GM23248 (cell line): Measurements from ENCODE around the gene LRRN4CL. TPM values are rescaled to one million over a fixed set of nuclear protein-coding genes. Genes with fewer than 3 reads are reported as not detected.
"Not testable (repeated sequence)": the region's sequence is repeated elsewhere in the genome, so short reads cannot be mapped to it uniquely, and the experiment has no call there.

Experiments used
- DNase-seq: peaks from one replicate; pipeline ENCODE4 v3.0.0-alpha.2; 2015
- H2AFZ ChIP-seq: fragments of 200-600 bp; sonication (generic); 2 replicates; pipeline ENCODE4 v1.6.1; 2016; ENCODE audit warnings: antibody characterized with exemption
- H3F3A ChIP-seq: fragments of 200-600 bp; sonication (generic); 2 replicates; pipeline ENCODE4 v1.6.1; 2016; ENCODE audit warnings: mild to moderate bottlenecking, antibody characterized with exemption, mixed run types; ENCODE audit not compliant: insufficient read depth
- H3K27ac ChIP-seq: fragments of 200-600 bp; sonication (generic); 2 replicates; pipeline ENCODE4 v1.5.1; 2016; ENCODE audit warnings: mild to moderate bottlenecking
- H3K27me3 ChIP-seq: fragments of 200-600 bp; sonication (generic); replicated peaks from 2 replicates; pipeline ENCODE4 v1.6.1; 2016; ENCODE audit warnings: mild to moderate bottlenecking; ENCODE audit not compliant: insufficient read depth
- H3K36me3 ChIP-seq: fragments of 200-600 bp; sonication (generic); 2 replicates; pipeline ENCODE4 v1.6.1; 2016; ENCODE audit warnings: low read depth, mild to moderate bottlenecking
- H3K4me1 ChIP-seq: fragments of 200-600 bp; sonication (generic); 2 replicates; pipeline ENCODE4 v1.6.1; 2016; ENCODE audit warnings: mild to moderate bottlenecking; ENCODE audit not compliant: insufficient read depth
- H3K4me2 ChIP-seq: fragments of 200-600 bp; sonication (generic); one replicate; pipeline ENCODE4 v1.6.1; 2016; ENCODE audit warnings: mild to moderate bottlenecking; ENCODE audit not compliant: unreplicated experiment
- H3K4me3 ChIP-seq: fragments of 200-600 bp; sonication (generic); 2 replicates; pipeline ENCODE4 v1.5.1; 2016; ENCODE audit warnings: mild to moderate bottlenecking
- H3K79me2 ChIP-seq: fragments of 200-600 bp; sonication (generic); 2 replicates; pipeline ENCODE4 v1.6.1; 2016; ENCODE audit warnings: mild to moderate bottlenecking; ENCODE audit not compliant: insufficient read depth
- H3K9ac ChIP-seq: fragments of 200-600 bp; sonication (generic); 2 replicates; pipeline ENCODE4 v1.6.1; 2016; ENCODE audit warnings: mild to moderate bottlenecking
- H3K9me2 ChIP-seq: fragments of 200-600 bp; sonication (generic); 2 replicates; pipeline ENCODE4 v1.6.1; 2016; ENCODE audit warnings: mixed run types, mild to moderate bottlenecking, moderate library complexity; ENCODE audit not compliant: insufficient read depth
- H3K9me3 ChIP-seq: fragments of 200-600 bp; sonication (generic); one replicate; pipeline ENCODE4 v1.6.1; 2017; ENCODE audit warnings: low read depth
- H4K20me1 ChIP-seq: fragments of 200-600 bp; sonication (generic); 2 replicates; pipeline ENCODE4 v1.6.0; 2016; ENCODE audit not compliant: insufficient read depth
- EZH2 ChIP-seq: fragments of 200-600 bp; sonication (generic); IDR thresholded peaks from 2 replicates; pipeline ENCODE4 v1.6.1; 2018; ENCODE audit warnings: antibody characterized with exemption, mild to moderate bottlenecking; ENCODE audit not compliant: insufficient read depth, poor library complexity, severe bottlenecking
- EZH2phosphoT487 ChIP-seq: fragments of 200-600 bp; sonication (generic); IDR thresholded peaks from 2 replicates; pipeline ENCODE4 v1.6.1; 2018; ENCODE audit warnings: antibody characterized with exemption, moderate library complexity, mild to moderate bottlenecking, low read depth; ENCODE audit not compliant: insufficient read depth
- WGBS, 2 experiments: methylation state at CpG; one replicate each; pipeline ENCODE4 v1.1.6; 2015 to 2017; ENCODE audit warnings: low lambda C conversion rate in 2 of 2, low coverage in 1 of 2; ENCODE audit errors: missing lambda C conversion rate in 2 of 2; 5-methylcytosine and 5-hydroxymethylcytosine counted together
- in situ Hi-C: fragments of 300-500 bp; cut with MboI; formaldehyde crosslinking; loops from 2 replicates; pipeline ENCODE4 v1.15.0; 2020
- polyA plus RNA-seq: library from polyadenylated mRNA; unstranded; fragments of >200 nt; fragmentation: Nextera tagmentation; extraction: Ambion mirVana; gene quantifications from 2 replicates; pipeline ENCODE4 v1.2.1, GENCODE V29; 2016
- total RNA-seq: library from RNA; depleted of rRNA; stranded (reverse); fragments of >200 nt; shearing (Covaris generic); gene quantifications from 2 replicates; pipeline ENCODE4 v1.2.3, GENCODE V29; 2014

The LRRN4CL gene
- total and polyA plus RNA-seq, 2 experiments from 2014 or later: 2.3 to 6.9 TPM

GRCh38 chr11:62702246-62702645, 12.9 kb upstream of the LRRN4CL start:
- no peaks in the 10 kb centered on the region for H4K20me1 ChIP-seq
- no peak for TF ChIP-seq EZH2phosphoT487
- TF ChIP-seq EZH2: no peak
- H2AFZ ChIP-seq: no peak overlapping the region
- no peak overlapping the region for H3K4me3 ChIP-seq
- H3K27me3 ChIP-seq: no peaks in the 10 kb centered on the region
- H3F3A ChIP-seq: peaks cover 13% of the 10 kb centered on the region; the same call in 1 of the 2 replicates
- no peak overlapping the region for H3K27ac ChIP-seq
- no peaks in the 10 kb centered on the region for H3K9me2 ChIP-seq
- no peak overlapping the region for H3K9ac ChIP-seq
- H3K79me2 ChIP-seq: peaks cover 28% of the 10 kb centered on the region; the same call in 1 of the 2 replicates
- in situ Hi-C loops: no loop called here
- WGBS, 2 experiments: 94 to 95% methylated on average over 11 of the region's 11 CpGs
- no peaks in the 10 kb centered on the region for H3K9me3 ChIP-seq
- H3K4me1 ChIP-seq: peaks cover 12% of the 10 kb centered on the region
- no peak for DNase-seq
- H3K36me3 ChIP-seq: 0 out of 2 replicates have a peak, but pooled peaks cover 9% of the 10 kb centered on the region
- no peak overlapping the region for H3K4me2 ChIP-seq

- no peak overlapping the region for H2AFZ ChIP-seq
- H3K27ac ChIP-seq: peak overlapping the region; percentile 32
These were observed 5.3 kb upstream of the LRRN4CL start for GRCh38 chr11:62694455-62695167.

GRCh38 chr11:62693624-62694023, 4.3 kb upstream of the LRRN4CL start:
- in situ Hi-C loops: loop anchor here (25.0 kb wide), 1 partner anchor 306 kb away; no protein-coding TSS in a partner anchor
- 90 to 100% methylated on average over 1 to 4 of the region's 4 CpGs for WGBS, 2 experiments
- not testable (repeated sequence) for H3K9me3 ChIP-seq, H2AFZ ChIP-seq, H3K36me3 ChIP-seq, H3K9ac ChIP-seq, H3K4me2 ChIP-seq, H3K79me2 ChIP-seq, H3K9me2 ChIP-seq, H3K4me3 ChIP-seq, H3K27ac ChIP-seq, DNase-seq, H3K27me3 ChIP-seq, H4K20me1 ChIP-seq
- peaks cover 26% of the 10 kb centered on the region for H3K4me1 ChIP-seq
- H3F3A ChIP-seq: peaks cover 23% of the 10 kb centered on the region; the same call in 1 of the 2 replicates

More at GRCh38 chr11:62694455-62695167, 5.3 kb upstream of the LRRN4CL start:
- TF ChIP-seq EZH2: no peak
- TF ChIP-seq EZH2phosphoT487: no peak
- Histone ChIP-seq H3K4me2 (no peak overlapping the region), H3K9me2 (no peaks in the 10 kb centered on the region), H3F3A (peaks cover 19% of the 10 kb centered on the region; the same call in 1 of the 2 replicates), H3K79me2 (no peaks in the 10 kb centered on the region), H3K9ac (no peak overlapping the region; the same call in 1 of the 2 replicates), H3K4me3 (no peak overlapping the region), H3K4me1 (peaks cover 17% of the 10 kb centered on the region), H4K20me1 (no peaks in the 10 kb centered on the region), H3K9me3 (no peaks in the 10 kb centered on the region), H3K36me3 (peaks cover 8% of the 10 kb centered on the region; the same call in 1 of the 2 replicates), H3K27me3 (no peaks in the 10 kb centered on the region)
- WGBS, 2 experiments: 42 to 47% methylated on average over 14 of the region's 14 CpGs
- peak; percentile 89 for DNase-seq
- in situ Hi-C loops: loop anchor here (25.0 kb wide), 1 partner anchor 307 kb away; no protein-coding TSS in a partner anchor

- Histone ChIP-seq H3K9me2 (no peaks in the 10 kb centered on the region), H3K36me3 (peaks cover 7% of the 10 kb centered on the region; the same call in 1 of the 2 replicates), H3K4me2 (peak overlapping the region; percentile 65), H4K20me1 (no peaks in the 10 kb centered on the region), H3K79me2 (no peaks in the 10 kb centered on the region), H3K27ac (peak overlapping the region; percentile 68; the same call in 1 of the 2 replicates), H3K4me3 (peak overlapping the region; percentile 20), H3K9me3 (no peaks in the 10 kb centered on the region), H3K27me3 (no peaks in the 10 kb centered on the region), H2AFZ (peak overlapping the region; percentile 60), H3K4me1 (peaks cover 23% of the 10 kb centered on the region), H3F3A (peaks cover 23% of the 10 kb centered on the region; the same call in 1 of the 2 replicates), H3K9ac (peak overlapping the region; percentile 65)
- no peak for TF ChIP-seq EZH2
- DNase-seq: peak; percentile 47
- 6 to 14% methylated on average over 1 of the region's 1 CpG for WGBS, 2 experiments
- in situ Hi-C loops: loop anchor here (25.0 kb wide), 1 partner anchor 301 kb away; no protein-coding TSS in a partner anchor
These were observed 839 bp downstream of the LRRN4CL start for GRCh38 chr11:62688491-62688890.
